Stimulated activated CD4-positive, alpha-beta T cell treated with anti-CD3 and anti-CD28 coated beads, Interleukin-1b, Interleukin-23, amount 100 ng/mL, for 4 hours (primary cell): Measurements from ENCODE around the gene CRIM1.
"Not testable (repeated sequence)": the region's sequence is repeated elsewhere in the genome, so short reads cannot be mapped to it uniquely, and the experiment has no call there.

Experiments
- DNase-seq, 2 donors: peaks; one replicate each; pipeline ENCODE4 v3.0.0-alpha.2; 2020; ENCODE audit warnings: low read depth in 2 of 2

Gene CRIM1

GRCh38 chr2:36352701-36353100 lies 2.9 kb upstream of the CRIM1 start:
- no peak for DNase-seq

GRCh38 chr2:36354811-36355150 lies 797 bp upstream of the CRIM1 start:
- no peak for DNase-seq

- no peak for DNase-seq
These were observed 316 bp downstream of the CRIM1 start for GRCh38 chr2:36355890-36356297.

GRCh38 chr2:36356298-36356989 lies 866 bp downstream of the CRIM1 start:
- peak in 1 of 2 donors; percentile 26 for DNase-seq

- DNase-seq: peak in 1 of 2 donors; percentile 15
These were observed 1.6 kb downstream of the CRIM1 start for GRCh38 chr2:36356990-36357846.

- no peak for DNase-seq
These were observed 2.5 kb downstream of the CRIM1 start for GRCh38 chr2:36357847-36358659.

GRCh38 chr2:36359067-36359466 lies 3.5 kb downstream of the CRIM1 start:
- DNase-seq: no peak

GRCh38 chr2:36360063-36360462 lies 4.5 kb downstream of the CRIM1 start:
- DNase-seq: no peak

GRCh38 chr2:36360834-36361233 lies 5.3 kb downstream of the CRIM1 start:
- DNase-seq: no peak

GRCh38 chr2:36361396-36361795 lies 5.8 kb downstream of the CRIM1 start:
- DNase-seq: no peak

GRCh38 chr2:36362291-36362690 lies 6.7 kb downstream of the CRIM1 start:
- no peak for DNase-seq

- DNase-seq: not testable (repeated sequence)
These were observed 7.5 kb downstream of the CRIM1 start for GRCh38 chr2:36363085-36363484.

GRCh38 chr2:36366491-36367120 lies 11.0 kb downstream of the CRIM1 start:
- DNase-seq: no peak

GRCh38 chr2:36367486-36367885 lies 11.9 kb downstream of the CRIM1 start:
- no peak for DNase-seq

GRCh38 chr2:36367895-36368353 lies 12.3 kb downstream of the CRIM1 start:
- DNase-seq: no peak

- no peak for DNase-seq
These were observed 12.9 kb downstream of the CRIM1 start for GRCh38 chr2:36368438-36368837.

- DNase-seq: no peak
These were observed 13.6 kb downstream of the CRIM1 start for GRCh38 chr2:36369163-36369562.

- no peak for DNase-seq
These were observed 14.1 kb downstream of the CRIM1 start for GRCh38 chr2:36369716-36370115.

- DNase-seq: no peak
These were observed 14.7 kb downstream of the CRIM1 start for GRCh38 chr2:36370281-36370680.

GRCh38 chr2:36371070-36371874 lies 15.7 kb downstream of the CRIM1 start:
- DNase-seq: no peak

GRCh38 chr2:36371928-36372391 lies 16.4 kb downstream of the CRIM1 start:
- DNase-seq: no peak
